NCI-H1930 (cell line): ENCODE measurements around the gene CDK10.
"Not testable (repeated sequence)": the region's sequence is repeated elsewhere in the genome, so short reads cannot be mapped to it uniquely, and the experiment has no call there.

Experiments
- DNase-seq, 2 experiments: peaks; one replicate each; lab custom pipeline; 2025; lab: John Stamatoyannopoulos, UW

CDK10 gene

DNA sequence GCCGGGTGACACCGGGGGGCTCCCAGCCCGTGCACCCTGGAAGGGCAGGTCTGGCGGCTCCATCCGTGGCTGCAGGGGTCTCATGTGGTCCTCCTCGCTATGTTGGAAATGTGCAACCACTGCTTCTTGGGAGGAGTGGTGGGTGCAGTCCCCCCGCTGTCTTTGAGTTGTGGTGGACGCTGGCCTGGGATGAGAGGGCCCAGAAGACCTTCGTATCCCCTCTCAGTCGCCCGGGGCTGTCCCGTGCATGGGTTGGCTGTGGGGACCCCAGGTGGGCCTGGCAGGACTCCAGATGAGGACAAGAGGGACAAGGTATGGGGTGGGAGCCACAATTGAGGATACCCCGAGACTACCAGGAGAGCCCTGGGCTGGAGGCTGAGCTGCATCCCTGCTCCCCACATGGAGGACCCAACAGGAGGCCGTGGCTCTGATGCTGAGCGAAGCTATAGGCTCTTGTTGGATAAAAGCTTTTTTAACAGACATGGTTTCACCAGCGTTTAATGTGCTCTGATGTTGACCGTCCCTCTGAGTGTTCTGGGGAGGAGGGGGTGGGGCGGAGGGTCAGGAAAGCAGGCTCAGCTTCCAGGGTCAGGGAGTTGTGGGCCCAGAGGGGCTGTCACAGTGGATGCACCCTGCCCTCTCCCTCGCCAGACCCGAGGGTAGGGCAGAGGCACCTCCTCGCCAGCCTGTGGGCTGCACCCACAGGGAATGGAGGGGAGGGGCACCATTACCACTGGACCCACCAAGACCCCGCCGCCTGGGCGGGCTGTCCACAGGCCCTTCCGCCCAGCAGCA, 9.6 kb downstream of the CDK10 start:
- DNase-seq: no peak

DNA sequence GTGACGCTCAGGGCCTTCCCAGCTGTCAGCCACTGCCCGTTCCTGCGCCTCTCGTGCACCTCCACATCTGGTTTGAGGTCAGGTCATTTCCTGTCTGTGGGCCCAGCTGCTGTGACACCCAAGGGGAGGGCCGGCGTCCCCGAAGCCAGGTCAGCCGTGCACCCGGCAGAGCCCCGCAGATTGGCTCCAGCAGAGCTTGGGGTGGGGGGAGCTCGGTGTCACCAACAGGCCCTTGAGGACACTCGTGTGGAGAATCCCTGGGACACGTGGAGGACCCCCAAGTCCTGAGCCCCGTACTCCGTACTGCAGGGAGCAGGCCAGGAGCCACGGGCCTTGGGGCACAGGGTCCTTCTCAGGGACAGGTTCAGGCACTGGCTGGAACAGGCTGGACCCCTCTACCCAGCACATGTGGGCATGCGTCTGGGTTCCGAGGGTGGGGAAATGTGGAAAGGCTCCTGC, 10.2 kb downstream of the CDK10 start:
- DNase-seq: no peak

DNA sequence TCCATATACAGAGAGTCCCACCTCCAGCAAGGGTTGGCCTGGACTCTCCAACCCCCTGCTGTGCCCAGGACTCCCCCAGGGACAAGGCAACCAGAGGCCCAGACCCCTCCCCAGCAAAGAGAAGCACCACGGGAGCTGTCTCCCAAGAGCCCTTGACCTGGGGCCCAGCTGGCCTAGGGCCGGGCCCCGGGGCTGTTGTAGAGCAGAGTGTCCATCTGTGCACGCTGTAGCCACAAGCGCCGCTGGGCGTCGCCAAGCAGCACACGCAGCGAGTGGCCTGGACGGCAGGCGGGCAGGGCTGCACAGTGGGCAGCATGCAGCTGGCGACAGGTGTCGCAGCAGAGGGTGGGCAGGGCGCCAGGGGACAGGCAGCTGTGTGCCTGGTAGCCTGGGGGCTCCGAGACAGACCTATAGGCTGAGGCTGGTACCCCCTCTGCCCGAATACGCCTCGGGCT, 10.7 kb downstream of the CDK10 start:
- DNase-seq: no peak

DNA sequence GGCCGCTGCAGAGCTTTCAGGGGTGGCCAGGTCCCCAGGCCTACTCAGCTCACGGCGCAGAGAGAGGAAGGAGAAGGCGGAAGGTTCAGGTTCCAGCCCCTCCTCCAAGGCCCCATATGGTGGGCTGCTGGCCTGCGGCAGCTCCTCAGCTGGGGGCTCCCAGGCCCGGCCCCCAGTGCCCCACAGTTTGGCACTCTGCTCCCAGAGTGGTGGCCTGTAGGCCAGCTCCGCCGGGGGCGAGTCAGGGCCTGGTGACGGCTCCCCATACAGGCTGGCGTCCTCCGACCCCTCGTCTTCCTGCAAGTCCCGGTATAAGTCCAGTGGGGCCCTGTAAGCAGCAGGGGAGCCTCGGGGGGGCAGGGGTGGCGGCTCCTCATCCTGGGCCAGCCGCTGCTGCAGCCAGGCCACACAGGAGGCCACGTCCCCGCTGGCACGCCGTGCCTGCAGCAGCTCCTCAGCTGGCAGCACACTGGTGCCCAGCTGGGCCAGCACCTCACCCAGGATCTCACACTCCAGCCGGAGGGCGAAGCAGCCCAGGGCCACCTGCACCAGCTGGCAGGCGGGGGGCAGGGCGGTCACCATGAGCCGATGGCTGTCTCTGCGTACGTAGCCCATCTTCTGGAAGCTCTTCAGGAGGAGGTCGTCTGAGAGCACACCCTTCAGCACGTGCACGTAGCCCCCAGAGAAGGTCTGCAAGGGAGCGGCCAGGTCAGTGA, 11.3 kb downstream of the CDK10 start:
- DNase-seq: no peak

DNA sequence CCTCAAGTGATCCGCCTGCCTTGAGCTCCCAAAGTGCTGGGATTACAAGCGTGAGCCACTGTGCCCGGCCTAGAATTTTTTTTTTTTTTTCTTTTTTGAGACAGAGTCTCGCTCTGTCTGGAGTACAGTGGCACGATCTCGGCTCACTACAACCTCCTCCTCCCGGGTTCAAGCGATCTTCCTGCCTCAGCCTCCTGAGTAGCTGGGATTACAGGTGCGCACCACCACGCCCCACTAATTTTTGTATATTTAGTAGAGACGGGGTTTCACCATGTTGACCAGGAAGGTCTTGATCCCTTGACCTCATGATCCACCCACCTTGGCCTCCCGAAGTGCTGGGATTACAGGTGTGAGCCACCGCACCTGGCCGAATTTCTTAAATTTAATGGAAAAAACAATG, 12.2 kb downstream of the CDK10 start:
- DNase-seq: not testable (repeated sequence)

DNA sequence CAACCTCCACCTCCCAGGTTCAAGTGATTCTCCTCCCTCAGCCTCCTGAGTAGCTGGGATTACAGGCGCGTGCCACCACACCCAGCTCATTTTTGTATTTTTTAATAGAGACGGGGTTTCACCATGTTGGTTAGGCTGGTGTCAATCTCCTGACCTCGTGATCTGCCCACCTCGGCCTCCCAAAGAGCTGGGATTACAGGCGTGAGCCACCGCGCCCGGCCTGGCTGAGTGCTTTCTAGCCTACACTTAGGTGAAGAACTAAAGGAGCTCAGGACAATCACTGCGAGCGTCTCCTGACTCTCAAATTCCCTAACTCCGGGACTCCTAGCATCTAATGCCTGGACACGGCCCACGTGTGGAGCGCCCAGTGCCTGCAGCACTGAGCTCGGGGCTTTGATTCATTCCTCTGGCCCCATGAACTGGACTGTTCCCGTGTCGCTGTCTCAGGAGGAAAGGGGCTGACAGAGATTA, 13.2 kb downstream of the CDK10 start:
- not testable (repeated sequence) for DNase-seq

DNA sequence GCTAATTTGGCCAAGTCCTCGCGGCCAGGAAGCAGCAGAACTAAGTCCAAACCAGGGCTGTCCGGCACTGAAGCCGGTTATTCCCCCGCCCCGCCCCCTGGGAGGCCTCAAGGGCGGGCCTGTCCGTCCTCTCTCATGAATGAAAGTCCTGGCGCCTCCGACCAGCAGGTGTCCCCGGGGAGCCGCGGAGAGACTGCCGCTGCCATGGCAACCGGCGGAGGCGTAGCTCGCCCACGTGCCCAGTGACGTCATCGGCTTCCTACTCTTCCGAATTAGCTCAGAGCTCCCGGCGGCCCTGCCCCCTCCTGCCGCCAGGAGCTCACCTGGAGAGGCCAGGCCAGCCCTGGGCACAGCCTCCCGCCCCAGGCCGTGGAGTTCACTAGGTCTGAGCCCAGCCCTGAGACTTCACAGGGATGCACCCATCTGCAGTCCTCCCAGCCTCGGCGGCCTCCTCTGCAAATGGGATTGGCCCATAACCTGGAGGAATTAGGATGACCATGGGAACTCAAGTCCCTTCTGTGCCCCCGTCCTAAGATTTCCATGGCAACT, 13.7 kb downstream of the CDK10 start:
- DNase-seq: peak; percentile 88 to 90

DNA sequence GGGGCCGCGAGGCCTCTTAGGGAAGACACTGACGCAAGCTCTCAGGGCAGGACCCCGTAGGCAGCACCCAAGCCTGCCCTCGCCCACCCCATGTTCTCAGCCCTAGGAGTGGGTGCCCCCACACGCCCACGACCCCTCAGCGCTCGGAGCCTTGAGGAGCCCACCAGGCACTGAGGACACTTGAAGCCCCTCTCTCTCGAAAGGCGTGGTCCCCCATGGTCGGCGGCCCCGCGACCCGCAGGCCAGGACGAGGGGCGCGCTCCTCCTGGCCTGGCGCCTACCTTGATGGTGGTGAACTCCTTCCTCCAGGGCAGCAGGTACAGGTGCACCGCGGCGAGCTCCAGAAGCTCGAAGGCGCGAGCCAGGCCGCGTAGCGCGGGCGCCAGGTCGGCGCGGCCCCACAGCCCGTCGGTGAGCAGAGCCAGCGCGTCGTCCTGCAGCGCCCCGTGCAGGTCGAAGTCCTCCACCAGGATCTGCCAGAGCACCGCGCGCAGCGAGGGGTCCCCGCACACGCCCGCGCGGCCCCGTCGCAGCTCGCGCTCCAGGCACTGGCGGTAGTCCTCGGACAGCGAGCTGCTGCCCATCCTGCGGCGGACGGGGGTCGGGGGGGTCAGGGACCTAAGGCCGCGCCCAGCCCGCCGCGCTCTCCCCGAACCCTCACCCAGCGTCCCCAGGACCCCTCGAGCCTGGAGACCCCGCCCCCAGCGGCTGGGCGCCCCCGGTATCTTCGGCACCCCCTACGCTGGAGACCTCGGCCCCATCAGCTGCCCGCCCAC, 14.3 kb downstream of the CDK10 start:
- peak; percentile 30 to 51 for DNase-seq

DNA sequence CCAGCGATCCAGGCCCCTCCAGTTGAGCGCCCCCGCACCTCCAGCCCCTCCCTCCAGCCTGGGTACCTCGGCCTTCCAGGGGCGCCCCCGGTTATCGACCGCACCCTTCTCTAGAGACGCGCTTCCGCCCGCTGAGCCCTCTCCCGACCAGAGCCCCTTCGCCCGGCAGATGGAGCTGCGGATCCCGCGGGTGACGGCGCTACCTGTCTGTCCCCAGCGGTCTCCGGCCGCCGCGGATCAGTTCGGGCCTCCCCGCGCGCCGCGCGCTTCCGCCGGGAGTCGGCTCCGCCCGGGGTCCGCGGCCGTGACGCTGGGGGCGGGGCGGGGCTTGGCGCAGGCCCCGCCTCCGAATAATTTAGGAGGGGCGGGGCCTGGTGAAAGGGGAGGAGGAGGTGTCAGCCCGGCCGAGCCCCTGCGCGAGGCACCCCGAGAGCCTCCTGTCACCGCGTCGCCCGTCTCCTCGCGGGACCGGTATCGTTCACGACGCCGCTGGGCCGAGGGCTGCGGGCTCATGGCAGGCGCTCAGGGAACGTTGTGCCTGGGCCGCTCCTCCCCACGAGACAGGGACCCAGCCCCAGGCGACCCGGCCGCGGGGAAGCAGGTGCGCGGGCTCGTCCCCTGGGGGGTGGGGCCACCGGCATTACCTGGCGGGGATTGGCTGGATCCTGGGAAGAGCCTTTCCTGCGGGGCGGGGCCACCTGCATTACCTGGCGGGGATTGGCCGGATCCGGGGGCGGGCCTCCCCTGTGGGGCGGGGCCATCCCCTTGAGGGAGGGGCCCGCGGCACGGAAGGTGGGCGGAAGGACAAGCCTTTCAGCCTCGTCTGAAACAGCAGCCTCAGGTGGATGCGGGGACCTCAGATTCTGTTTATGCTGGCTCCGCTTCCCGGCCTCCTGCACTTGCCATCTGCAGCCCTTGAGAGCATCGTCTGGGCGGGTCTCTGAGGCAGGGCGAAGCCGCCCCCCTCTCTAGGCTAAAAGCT, 15.2 kb downstream of the CDK10 start, which contains the start of gene SPATA2L:
Gene SPATA2L, minus strand, starts transcription at position 281 of the 982 bp plus-strand sequence. CDS start 473 bp downstream, outside the sequence.
- DNase-seq: peak; percentile 88 to 90

DNA sequence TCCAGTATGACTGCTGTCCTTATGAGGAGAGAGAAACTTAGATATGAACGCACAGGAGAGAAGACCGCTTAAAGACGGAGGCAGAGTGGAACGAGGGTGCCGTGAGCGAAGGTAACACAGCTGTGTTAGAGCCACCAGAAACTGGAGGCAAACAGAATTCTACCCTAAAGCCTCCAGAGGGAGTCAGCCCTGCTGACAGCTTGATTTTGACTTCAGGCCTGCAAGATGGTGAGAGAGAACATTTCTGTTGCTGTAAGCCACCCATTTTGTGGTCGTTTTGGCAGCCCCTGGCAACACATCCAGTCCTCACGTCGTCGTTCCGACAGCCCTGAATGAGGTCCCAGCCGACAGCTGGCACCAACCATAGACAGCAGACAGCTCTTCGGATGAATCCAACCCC, 17.8 kb downstream of the CDK10 start:
- DNase-seq: no peak

DNA sequence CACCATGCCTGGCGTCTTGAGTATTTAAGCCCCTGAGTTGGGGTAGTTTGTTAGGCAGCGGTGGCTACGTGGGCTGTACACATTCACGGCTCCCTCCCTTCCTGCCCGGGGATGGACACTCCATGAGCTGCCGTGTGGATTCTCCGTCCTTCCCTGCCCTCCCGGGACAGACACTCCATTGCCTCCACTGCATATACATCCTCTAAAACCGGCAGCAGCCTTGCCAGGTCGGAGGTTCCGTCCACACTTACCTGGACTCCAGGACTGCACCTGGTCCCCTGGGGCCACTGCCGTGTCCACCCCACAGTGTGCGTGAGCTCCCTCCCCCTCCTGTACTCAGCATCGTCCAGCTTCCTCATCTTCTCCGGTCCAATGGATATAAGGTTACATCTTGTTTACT, 18.5 kb downstream of the CDK10 start:
- no peak for DNase-seq

DNA sequence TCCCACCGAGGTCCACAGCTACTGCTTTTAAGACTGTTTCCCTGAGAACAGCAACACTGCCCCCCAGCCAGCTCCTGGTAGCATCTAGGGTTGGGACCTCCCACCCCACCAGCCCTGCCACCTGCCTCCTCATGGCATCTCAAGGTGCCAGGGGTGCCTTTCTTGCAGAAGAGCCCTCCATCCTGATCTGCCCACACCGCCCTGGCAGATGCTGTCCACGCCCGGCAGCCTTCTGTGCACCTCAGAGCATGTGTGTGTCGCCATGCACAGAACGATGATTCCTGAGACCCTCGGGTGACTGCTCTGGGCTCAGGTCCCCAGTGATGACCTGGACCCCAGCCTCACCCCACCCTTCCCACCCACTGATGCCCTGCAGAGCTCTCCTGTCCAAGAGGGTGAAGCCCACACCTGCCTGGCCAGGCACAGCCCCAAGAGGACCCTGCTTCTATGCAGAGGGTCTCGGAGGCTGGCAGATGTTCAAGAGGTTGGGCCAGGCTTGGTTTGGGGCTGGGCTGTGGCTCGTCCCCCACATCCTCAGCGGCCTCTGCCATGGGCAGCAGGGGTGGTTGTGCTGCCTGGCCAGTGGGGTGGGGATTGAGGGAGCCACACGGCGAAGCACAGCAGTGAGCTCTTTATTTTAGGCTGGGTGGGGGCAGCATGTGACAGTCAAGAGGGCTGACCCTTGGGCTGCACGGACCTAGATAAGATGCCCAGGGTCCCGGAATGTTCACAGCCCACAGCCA, 20.2 kb downstream of the CDK10 start:
- DNase-seq: no peak

DNA sequence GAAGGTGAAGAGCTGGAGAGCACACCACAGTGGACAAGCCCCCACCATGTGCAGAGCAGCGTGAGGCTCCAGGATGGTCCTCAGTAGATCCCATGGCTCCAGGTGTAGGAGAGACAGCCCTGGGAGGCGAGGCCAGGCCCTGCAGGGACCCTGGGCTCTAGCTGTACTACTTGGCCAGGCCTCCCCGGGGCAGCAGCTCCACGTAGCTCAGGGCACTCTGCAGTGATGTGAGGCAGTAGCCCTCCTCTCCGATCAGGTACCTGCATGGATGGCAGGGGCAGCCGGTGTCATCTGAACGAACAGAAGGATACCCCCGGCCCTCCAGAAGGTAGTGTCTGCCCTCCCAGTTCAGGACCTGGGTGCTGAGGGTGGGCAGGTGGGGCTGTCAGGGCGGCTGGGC, 21.2 kb downstream of the CDK10 start:
- DNase-seq: no peak

DNA sequence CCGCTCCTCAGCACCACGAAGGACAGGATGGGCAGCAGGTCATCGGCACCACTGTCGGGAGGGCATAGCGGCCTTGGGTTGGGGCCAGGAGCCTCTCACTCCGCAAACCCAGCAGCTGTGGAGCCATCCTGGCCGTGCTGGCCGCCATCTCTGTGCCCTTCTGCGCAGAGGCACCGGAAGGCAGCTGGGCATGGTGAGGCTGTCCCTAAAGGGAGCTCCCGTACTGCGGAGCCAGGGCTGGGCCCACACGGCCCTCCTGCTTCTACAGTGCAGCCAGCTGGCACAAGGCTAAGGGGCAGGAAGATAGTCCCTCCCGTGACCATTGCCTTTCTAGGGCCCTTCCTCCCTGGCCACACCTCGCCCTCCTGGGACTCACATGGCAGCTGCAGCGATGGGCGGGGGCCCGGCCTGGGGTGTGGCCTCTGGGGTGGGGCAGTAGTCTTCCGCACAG, 22.0 kb downstream of the CDK10 start:
- no peak for DNase-seq

DNA sequence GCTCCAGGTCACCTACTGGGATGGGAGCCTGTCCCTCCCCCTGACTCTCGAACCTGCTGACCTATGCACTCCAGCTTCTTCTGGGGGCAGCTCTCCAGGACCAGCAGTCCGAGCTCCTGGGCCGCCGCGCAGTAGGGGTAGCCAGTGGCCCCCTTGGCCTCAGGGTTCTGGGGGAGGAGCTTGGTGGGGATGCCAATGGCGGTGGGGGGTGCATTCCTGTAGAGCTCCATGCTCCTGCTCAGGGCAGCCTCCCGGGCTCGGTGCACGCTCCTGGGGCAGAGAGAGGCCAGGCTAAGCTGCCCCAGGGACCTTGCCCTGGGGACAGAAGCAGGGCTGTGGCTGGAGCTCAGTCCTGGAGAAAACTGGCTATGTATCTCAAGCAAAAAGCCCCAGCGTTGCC, 22.7 kb downstream of the CDK10 start:
- no peak for DNase-seq

DNA sequence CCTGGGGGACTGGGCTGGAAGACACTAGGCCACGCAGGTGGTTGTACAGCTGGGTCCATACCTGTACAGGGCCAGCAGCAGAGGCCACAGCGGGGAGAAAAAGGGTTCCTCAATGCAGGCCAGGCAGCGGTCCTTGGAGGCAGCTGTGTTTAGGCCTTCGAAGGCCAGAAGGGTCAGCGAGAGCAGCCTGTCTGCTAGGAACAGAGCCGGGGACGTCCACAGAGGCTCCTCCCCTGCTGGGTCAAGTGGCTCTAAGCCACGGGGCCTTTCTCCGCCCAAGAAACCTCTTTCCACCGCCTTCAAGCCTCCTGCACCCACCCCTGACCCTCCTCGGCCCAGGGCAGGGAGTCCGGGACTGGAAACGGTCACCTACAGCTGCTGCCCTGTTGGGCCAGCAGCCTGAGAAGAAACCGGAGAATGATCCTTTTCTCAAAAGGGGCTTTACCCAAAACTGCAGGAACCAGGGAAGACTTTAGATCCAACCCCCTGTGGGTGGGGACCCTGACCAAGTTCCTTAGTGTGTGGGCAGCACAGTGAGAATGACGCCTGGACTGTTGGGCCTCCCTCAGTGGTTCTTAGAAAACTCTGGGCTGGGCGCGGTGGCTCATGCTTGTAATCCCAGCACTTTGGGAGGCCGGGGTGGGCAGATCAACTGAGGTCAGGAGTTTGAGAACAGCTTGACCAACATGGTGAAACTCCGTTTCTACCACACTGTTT, 23.4 kb downstream of the CDK10 start:
- DNase-seq: no peak

DNA sequence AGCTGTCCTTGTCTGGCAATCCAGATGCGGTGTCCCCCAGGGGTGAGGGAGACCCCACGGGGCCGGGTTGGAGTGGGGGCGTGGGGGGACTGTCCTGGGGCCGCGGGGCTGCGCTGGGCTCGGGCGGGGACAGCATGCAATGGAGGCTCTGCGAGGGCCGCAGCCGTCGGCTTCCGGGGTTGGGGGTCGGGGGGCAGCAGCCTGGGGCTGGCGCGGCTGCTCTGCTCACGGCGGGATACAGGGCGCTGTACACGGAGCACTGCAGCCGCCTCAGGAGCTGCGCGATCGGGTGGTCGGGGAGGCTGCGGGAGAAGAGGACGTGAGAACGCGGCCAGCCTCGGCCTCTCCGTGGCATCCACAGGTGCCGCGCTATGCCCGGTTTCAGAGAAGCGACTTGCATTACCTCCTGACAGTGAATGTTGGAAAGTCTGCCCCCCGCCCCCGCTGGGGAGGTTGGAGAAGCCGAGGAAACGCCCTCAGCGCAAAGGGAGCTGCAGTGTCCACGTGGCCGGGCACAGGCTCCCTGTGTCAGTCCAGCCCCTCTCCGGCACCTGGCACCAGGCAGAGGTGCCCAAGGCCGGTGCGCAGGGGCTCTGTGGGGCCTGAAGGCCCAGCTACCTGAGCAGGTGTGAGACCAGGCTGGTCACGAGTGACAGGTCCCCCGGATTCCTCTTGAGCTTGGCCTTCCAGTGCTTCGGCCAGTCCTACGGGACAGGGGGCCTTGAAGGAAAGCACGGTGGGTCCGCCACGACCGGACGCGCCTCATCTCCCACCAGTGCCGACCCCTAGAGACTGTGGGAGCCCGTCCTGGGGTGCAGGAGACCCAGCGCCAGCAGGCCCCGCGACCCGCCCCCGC, 24.4 kb downstream of the CDK10 start:
- no peak for DNase-seq

DNA sequence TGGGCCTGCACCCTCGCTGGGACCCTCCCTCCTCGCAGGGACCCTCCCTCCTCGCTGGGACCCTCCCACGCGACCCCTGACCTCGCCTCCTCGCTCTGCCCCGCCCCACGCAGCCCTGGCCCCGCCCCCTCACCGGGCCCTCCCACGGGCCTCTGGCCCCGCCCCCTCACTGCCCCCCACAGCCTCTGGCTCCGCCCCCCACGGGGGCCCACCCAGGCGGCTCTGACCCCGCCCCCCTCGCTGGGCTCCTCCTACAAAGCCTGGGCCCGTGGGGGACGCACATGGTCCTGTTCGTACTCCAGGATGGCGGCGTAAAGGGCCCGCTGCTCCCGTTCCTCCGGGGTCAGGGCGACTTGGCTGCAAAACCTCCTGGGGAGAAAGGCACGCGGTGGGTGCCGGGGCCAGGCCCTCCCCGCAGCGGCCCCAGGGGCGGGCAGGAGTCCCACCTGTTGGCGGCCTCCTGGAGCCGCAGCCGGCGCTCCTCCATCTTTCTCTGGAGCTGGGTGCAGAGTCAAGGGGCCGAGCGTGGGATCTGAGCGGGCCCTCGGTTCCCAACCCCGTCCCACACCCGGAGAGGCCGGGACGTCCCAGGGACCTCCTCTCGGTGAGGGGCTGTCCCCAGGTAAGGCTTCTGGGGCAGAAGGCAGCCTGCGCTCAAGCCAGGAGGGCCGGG, 25.2 kb downstream of the CDK10 start:
- no peak for DNase-seq
